PC-3 (cell line): ENCODE measurements around the gene TTBK1.

Experiments used
- EZH2 ChIP-seq: fragments of 300-600 bp; sonication (generic); IDR thresholded peaks from one replicate; pipeline ENCODE4 v1.6.1; 2017; ENCODE audit warnings: antibody characterized with exemption, mild to moderate bottlenecking, low read length; ENCODE audit not compliant: unreplicated experiment
- EZH2phosphoT487 ChIP-seq: fragments of 300-600 bp; sonication (generic); IDR thresholded peaks from 2 replicates; pipeline ENCODE4 v1.6.1; 2018; ENCODE audit warnings: mild to moderate bottlenecking, antibody characterized with exemption, low read length, borderline replicate concordance
- TF ChIP-seq, protein P1 (sequence below): fragments of 300-600 bp; sonication (generic); conservative IDR thresholded peaks from 2 replicates; pipeline ENCODE4 v1.5.1; 2017; ENCODE audit warnings: antibody characterized with exemption, low read depth, mild to moderate bottlenecking, low read length

DNA sequence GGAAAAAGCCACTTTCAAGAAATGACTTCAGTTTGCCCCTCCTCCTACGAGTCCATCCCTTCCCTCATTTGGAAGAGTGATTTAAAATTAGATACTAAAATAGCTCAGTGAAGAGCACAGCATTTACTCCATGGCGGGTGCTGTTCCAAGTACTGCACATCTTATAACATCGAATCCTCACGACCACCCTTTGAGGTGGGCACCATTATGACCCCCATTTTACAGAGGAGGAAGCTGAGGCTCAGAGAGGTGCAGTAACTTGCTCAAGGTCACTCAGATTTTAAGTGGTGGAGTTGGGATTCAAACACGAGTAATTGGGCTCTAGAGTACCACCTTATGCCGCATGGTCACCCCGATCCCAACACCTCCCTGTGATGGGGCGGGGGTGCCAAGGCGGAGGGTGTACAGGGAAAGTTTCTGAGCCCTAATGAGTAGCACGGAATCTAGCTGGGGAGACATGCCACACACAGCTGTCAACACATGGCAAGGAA is 25.5 kb downstream of the TTBK1 start:
- TF ChIP-seq EZH2phosphoT487 (no peak), EZH2 (no peak)
- TF ChIP-seq, protein P1, sequence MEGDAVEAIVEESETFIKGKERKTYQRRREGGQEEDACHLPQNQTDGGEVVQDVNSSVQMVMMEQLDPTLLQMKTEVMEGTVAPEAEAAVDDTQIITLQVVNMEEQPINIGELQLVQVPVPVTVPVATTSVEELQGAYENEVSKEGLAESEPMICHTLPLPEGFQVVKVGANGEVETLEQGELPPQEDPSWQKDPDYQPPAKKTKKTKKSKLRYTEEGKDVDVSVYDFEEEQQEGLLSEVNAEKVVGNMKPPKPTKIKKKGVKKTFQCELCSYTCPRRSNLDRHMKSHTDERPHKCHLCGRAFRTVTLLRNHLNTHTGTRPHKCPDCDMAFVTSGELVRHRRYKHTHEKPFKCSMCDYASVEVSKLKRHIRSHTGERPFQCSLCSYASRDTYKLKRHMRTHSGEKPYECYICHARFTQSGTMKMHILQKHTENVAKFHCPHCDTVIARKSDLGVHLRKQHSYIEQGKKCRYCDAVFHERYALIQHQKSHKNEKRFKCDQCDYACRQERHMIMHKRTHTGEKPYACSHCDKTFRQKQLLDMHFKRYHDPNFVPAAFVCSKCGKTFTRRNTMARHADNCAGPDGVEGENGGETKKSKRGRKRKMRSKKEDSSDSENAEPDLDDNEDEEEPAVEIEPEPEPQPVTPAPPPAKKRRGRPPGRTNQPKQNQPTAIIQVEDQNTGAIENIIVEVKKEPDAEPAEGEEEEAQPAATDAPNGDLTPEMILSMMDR = no peak
